Measurements from ENCODE around the gene TARBP1. TPM values are rescaled to one million over a fixed set of nuclear protein-coding genes. Genes with fewer than 3 reads are reported as not detected.

The TARBP1 gene
- total RNA-seq, 1 experiment from 2014 or later: 38.1 TPM

GRCh38 chr1:234435620-234436019 lies 43.4 kb downstream of the TARBP1 start:
- no TSS peak for BruUV-seq (replicated peaks)
- Mint-ChIP-seq H3K27ac (ENCODE audit: unreplicated experiment) (no peak overlapping the region), H3K27me3 (ENCODE audit: unreplicated experiment) (no peaks in the 10 kb centered on the region), H3K36me3 (ENCODE audit: insufficient read depth, unreplicated experiment) (peaks cover 5% of the 10 kb centered on the region), H3K4me1 (ENCODE audit: low read depth, unreplicated experiment) (no peaks in the 10 kb centered on the region), H3K4me3 (ENCODE audit: low read depth, unreplicated experiment) (no peak overlapping the region), H3K9me3 (ENCODE audit: low read depth, unreplicated experiment) (peaks cover 7% of the 10 kb centered on the region)
- DNase-seq: no peak
- CTCF ChIA-PET: no interaction called here
- intact Hi-C loops (cut with micrococcal nuclease; ENCODE audit: unreplicated experiment): no loop called here
- TF ChIP-seq, protein P1, sequence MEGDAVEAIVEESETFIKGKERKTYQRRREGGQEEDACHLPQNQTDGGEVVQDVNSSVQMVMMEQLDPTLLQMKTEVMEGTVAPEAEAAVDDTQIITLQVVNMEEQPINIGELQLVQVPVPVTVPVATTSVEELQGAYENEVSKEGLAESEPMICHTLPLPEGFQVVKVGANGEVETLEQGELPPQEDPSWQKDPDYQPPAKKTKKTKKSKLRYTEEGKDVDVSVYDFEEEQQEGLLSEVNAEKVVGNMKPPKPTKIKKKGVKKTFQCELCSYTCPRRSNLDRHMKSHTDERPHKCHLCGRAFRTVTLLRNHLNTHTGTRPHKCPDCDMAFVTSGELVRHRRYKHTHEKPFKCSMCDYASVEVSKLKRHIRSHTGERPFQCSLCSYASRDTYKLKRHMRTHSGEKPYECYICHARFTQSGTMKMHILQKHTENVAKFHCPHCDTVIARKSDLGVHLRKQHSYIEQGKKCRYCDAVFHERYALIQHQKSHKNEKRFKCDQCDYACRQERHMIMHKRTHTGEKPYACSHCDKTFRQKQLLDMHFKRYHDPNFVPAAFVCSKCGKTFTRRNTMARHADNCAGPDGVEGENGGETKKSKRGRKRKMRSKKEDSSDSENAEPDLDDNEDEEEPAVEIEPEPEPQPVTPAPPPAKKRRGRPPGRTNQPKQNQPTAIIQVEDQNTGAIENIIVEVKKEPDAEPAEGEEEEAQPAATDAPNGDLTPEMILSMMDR (IDR thresholded peaks at IDR 0.05; ENCODE audit: unreplicated experiment): no peak

DNA sequence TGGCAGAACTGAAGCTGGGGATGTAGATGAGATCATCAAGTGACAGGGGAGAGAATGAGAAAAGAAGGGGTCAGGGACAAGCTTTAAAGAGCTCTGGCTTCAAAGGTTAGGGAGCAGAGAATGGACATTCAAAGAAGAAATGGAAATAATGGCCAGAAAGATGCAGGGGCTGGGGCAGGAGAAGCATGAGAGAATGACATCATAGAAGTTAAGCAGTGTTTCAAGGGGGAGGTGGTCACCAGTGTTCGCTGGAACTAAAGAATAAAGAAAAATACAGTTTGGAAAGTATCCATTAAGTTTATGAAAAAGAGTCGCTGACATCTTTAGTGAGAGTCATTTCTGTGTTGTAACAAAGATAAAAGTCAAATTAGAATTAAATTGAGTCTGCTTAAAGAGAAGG lies 44.3 kb downstream of the TARBP1 start:
- peak overlapping the region; percentile 9 for H3K27ac Mint-ChIP-seq (ENCODE audit: unreplicated experiment)
- TF ChIP-seq, protein P1 (IDR thresholded peaks at IDR 0.05; ENCODE audit: unreplicated experiment): no peak
- no peak for DNase-seq
- intact Hi-C loops (cut with micrococcal nuclease; ENCODE audit: unreplicated experiment): no loop called here
- H3K27me3 Mint-ChIP-seq (ENCODE audit: unreplicated experiment): no peaks in the 10 kb centered on the region
- H3K4me1 Mint-ChIP-seq (ENCODE audit: low read depth, unreplicated experiment): no peaks in the 10 kb centered on the region
- H3K36me3 Mint-ChIP-seq (ENCODE audit: insufficient read depth, unreplicated experiment): peaks cover 5% of the 10 kb centered on the region
- CTCF ChIA-PET: no interaction called here
- no TSS peak for BruUV-seq (replicated peaks)
- no peak overlapping the region for H3K4me3 Mint-ChIP-seq (ENCODE audit: low read depth, unreplicated experiment)
- peaks cover 5% of the 10 kb centered on the region for H3K9me3 Mint-ChIP-seq (ENCODE audit: low read depth, unreplicated experiment)

GRCh38 chr1:234433563-234434285 lies 45.3 kb downstream of the TARBP1 start:
- CTCF ChIA-PET: interaction anchor here (1.0 kb wide), 1 partner anchor 1071 kb away, joined by 3 read pairs; the partner anchor contains the start of gene B3GALNT2
- Mint-ChIP-seq H3K36me3 (ENCODE audit: insufficient read depth, unreplicated experiment) (peaks cover 3% of the 10 kb centered on the region), H3K27ac (ENCODE audit: unreplicated experiment) (no peak overlapping the region), H3K4me1 (ENCODE audit: low read depth, unreplicated experiment) (no peaks in the 10 kb centered on the region), H3K9me3 (ENCODE audit: low read depth, unreplicated experiment) (no peaks in the 10 kb centered on the region), H3K4me3 (ENCODE audit: low read depth, unreplicated experiment) (no peak overlapping the region), H3K27me3 (ENCODE audit: unreplicated experiment) (no peaks in the 10 kb centered on the region)
- intact Hi-C loops (cut with micrococcal nuclease; ENCODE audit: unreplicated experiment): no loop called here
- TF ChIP-seq, protein P1 (IDR thresholded peaks at IDR 0.05; ENCODE audit: unreplicated experiment): no peak
- no TSS peak for BruUV-seq (replicated peaks)
- DNase-seq: no peak

GRCh38 chr1:234431255-234431654 lies 47.7 kb downstream of the TARBP1 start:
- H3K36me3 Mint-ChIP-seq (ENCODE audit: insufficient read depth, unreplicated experiment): peaks cover 7% of the 10 kb centered on the region
- TF ChIP-seq, protein P1 (IDR thresholded peaks at IDR 0.05; ENCODE audit: unreplicated experiment): no peak
- BruUV-seq (replicated peaks): no TSS peak
- no peak overlapping the region for H3K27ac Mint-ChIP-seq (ENCODE audit: unreplicated experiment)
- no peaks in the 10 kb centered on the region for H3K9me3 Mint-ChIP-seq (ENCODE audit: low read depth, unreplicated experiment)
- intact Hi-C loops (cut with micrococcal nuclease; ENCODE audit: unreplicated experiment): no loop called here
- CTCF ChIA-PET: no interaction called here
- DNase-seq: no peak
- H3K4me1 Mint-ChIP-seq (ENCODE audit: low read depth, unreplicated experiment): no peaks in the 10 kb centered on the region
- no peak overlapping the region for H3K4me3 Mint-ChIP-seq (ENCODE audit: low read depth, unreplicated experiment)
- H3K27me3 Mint-ChIP-seq (ENCODE audit: unreplicated experiment): no peaks in the 10 kb centered on the region
